CD4-positive, alpha-beta T cell treated with Interleukin-15 for 1 hour (primary cell): ENCODE measurements around the gene JAGN1.
"Not testable (repeated sequence)": the region's sequence is repeated elsewhere in the genome, so short reads cannot be mapped to it uniquely, and the experiment has no call there.

Experiments
- DNase-seq: peaks from one replicate; pipeline ENCODE4 v3.0.0-alpha.2; 2020

The JAGN1 gene

DNA sequence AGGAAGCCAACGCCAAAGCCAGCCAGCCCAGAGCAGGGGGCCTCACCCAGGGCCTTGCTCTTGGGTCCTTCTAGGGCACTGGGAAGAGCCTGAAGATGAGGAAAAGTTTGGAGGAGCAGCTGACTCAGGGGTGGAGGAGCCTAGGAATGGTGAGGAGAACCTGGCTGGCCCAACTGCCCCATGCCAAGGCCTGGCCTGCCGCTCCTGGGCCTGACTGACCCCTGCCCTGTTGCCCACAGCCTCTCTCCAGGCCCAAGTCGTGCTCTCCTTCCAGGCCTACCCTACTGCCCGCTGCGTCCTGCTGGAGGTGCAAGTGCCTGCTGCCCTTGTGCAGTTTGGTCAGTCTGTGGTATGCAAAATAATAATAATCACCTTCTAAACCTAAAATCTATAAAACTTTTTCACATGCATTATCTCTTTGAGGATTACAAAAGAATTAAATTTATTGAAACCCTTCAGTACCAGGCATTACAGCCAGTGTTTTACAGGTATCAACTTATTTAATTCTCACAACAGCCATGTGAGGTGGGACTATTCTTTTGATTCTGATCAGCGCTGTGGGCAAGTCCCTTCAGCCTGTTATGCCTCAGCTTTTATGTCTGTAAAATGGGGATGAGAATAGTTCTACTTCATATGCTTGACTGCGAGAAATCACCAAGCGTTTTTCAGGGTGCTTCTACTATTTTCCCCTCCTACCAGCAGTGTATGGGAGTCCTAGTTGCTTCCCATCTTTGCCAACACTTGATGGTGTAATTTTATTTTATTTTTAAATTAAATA is 28.0 kb downstream of the JAGN1 start:
- DNase-seq = no peak

DNA sequence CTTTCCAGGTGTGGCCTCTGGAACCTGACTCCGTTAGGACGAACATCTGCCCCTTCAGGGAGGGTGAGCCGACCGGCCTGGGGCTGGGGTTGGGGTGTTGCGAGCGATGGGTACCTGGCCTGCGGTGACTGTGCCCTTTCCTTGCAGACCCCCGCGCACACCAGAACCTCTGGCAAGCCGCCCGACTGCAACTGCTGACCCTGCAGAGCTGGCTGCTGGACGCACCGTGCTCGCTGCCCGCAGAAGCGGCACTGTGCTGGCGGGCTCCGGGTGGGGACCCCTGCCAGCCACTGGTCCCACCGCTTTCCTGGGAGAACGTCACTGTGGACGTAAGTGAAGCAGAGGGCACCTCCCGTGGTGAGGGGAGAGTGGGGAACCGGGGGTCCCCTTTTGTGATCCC is 37.7 kb downstream of the JAGN1 start:
- DNase-seq = no peak

DNA sequence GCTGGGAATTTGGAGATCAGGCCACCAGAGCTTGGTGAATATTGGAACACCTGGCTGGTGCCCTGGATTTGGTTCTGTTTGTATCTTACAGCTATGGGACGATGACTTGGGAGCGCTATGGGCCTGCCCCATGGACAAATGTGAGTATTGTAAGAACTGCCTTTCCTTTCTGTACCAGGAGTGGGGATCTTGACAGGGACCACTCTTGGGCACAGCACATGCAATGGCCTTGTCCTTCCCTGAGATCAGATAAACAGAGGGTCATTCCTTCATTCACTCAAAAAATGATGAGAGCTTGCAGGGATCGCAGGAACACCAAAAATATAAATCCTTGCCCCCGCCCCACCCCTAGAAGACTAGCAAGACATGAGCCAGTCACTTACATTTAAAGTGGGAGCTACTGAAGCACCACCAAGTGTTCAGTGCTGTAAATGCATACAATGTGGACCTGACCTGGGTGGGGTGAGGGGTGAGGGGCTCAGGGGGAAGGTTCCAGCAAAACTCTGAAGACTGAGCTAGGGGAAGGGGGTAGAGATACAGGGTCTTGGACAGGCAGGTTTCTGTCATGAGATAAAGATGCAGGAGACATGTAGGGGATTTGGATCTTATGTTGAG is 40.5 kb downstream of the JAGN1 start:
- no peak for DNase-seq

DNA sequence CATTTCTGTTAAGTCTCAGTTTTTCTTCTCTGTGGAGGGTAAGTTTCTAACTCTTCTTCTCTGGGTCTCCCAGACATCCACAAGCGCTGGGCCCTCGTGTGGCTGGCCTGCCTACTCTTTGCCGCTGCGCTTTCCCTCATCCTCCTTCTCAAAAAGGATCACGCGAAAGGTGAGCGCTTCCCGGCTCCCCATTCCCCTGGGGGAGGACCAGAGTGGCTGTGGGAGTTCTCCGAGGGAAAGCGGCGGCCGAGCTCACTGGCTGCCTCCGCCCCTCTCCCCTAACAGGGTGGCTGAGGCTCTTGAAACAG is 42.1 kb downstream of the JAGN1 start:
- no peak for DNase-seq

DNA sequence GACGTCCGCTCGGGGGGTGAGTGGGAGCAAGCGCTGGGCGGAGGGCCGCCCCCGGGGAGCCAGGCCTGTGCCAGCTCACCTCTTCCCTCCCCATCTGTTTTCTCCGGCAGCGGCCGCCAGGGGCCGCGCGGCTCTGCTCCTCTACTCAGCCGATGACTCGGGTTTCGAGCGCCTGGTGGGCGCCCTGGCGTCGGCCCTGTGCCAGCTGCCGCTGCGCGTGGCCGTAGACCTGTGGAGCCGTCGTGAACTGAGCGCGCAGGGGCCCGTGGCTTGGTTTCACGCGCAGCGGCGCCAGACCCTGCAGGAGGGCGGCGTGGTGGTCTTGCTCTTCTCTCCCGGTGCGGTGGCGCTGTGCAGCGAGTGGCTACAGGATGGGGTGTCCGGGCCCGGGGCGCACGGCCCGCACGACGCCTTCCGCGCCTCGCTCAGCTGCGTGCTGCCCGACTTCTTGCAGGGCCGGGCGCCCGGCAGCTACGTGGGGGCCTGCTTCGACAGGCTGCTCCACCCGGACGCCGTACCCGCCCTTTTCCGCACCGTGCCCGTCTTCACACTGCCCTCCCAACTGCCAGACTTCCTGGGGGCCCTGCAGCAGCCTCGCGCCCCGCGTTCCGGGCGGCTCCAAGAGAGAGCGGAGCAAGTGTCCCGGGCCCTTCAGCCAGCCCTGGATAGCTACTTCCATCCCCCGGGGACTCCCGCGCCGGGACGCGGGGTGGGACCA is 42.6 kb downstream of the JAGN1 start:
- peak; percentile 90 for DNase-seq

DNA sequence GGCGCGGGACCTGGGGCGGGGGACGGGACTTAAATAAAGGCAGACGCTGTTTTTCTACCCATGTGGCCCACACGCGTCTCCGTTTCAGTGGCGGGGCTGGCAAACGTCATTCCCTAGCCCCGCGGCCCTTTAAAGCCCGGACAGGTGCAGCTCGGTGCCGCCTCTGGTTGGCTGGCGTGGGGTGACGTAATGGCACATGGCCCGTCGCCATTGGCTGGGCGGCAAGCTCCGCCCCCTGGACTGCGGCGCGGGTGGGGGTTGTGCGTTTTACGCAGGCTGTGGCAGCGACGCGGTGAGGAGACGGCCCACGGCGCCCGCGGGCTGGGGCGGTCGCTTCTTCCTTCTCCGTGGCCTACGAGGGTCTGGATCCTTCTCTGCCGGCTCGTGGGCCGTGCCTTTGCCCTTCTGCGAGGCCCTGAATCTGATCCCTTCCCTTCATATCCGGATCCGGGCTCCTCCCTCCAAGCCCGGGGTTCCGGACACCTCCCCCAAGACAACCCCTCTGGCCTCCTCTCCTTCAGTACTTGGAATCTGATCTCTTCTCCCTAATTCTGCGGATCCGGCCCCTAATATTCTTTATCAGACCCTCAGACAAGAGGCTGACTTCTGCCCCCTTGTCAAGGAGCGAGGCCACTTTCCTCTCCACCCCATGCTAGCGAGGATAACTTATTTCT is 43.3 kb downstream of the JAGN1 start, which contains the start of gene CRELD1:
CRELD1 (plus strand) TSS at position 274 of the 674 bp plus-strand sequence. CDS start 605 bp downstream, outside the sequence.
- DNase-seq = peak; percentile 97

DNA sequence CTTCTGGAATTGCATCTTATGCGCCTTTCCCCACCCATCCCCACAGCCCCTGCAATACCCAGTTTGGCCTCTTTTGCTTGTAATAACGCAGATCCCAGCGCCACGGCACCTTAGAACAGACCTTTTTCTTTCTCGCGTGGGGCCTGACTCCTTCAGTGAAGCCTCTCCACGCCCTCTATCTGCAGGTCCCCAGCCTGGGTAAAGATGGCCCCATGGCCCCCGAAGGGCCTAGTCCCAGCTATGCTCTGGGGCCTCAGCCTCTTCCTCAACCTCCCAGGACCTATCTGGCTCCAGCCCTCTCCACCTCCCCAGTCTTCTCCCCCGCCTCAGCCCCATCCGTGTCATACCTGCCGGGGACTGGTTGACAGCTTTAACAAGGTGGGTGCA is 43.8 kb downstream of the JAGN1 start:
- DNase-seq = peak; percentile 36

DNA sequence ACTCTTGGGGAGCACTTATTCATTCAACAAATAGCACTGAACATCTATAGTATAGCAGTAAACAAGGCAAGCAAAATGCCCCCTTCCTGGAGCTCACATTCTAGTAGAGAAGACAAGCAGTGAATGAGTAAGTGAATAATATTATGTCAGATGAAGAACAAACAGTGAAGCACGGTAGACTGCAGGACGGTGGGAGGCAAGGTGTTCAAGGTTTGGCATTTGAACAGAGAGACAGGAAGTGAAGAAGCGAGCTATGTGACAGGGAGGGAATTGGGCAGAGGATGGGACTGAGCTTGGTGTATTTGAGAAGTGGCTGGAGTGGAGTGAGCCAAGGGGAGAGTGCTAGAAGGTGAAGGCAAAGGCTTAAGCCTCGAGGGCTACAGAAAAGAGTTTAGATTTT is 44.6 kb downstream of the JAGN1 start:
- DNase-seq = no peak

DNA sequence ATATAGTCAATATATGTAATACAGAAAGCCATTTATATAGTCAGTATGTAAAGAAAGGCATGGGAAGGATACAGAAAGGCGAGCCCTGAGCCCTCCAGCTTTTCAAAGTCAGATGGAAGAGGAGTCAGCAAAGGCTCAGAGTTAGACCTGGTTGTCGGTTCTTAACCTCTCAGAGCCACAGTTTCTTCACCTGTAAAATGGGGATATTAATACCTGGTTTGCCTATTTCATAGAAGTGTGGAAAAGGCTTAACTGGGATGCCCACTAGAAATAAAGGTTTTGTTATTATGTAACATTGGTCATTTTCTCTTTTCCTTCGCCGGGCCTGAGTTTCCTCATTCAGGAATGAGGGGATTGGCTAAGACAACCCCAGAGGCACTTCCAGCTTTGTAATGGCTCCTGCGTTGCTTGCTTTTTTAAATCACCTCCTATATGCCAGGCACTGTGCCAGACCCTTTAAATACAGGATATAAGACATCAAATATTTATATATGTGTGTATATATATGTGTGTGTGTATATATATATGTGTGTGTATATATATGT is 45.6 kb downstream of the JAGN1 start:
- no peak for DNase-seq

DNA sequence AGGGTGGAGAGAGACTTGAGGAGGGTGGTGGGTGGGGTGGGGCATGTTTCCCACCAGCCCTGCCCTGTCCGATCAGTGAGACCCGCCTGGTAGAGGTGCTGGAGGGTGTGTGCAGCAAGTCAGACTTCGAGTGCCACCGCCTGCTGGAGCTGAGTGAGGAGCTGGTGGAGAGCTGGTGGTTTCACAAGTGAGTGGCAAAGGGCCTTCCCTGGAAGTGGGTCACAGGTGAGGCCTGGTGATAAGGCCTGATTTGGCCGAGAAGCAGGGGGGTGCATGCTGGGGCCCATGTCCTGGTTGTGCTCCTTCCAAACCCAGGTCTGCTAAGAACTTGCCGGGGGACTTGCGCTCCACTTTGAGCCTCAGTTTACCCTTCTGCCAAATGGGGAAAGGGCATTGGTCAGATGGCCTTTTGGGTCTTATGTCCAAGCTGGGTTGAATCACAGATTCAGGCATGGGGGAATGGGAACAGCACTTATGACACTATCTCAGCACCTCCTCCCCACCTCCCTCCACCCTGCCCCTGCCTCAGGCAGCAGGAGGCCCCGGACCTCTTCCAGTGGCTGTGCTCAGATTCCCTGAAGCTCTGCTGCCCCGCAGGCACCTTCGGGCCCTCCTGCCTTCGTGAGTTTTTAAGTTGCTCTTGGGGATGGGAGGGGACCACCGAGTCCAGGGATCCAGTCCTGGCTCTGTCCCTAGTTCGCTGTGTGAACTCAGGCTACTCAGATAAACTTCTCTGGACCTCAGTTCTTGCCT is 47.3 kb downstream of the JAGN1 start:
- no peak for DNase-seq

DNA sequence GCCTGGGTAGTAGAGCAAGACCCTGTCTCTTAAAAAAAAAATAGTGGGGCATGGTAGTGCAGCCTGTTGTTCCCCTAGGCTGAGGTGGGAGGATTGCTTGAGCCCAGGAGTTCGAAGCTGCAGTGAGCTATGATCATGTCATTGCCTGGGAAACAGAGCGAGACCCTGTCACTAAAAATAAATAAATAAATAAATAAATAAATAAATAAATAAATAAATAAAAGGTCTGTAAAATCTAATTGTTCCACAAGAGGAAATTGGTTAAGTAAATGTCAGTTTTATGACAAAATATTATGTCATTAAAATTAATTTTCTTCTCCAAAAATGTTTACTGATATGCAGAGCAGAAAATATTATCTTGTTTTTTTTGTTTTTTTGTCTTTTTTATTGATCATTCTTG is 48.6 kb downstream of the JAGN1 start:
- DNase-seq = no peak

DNA sequence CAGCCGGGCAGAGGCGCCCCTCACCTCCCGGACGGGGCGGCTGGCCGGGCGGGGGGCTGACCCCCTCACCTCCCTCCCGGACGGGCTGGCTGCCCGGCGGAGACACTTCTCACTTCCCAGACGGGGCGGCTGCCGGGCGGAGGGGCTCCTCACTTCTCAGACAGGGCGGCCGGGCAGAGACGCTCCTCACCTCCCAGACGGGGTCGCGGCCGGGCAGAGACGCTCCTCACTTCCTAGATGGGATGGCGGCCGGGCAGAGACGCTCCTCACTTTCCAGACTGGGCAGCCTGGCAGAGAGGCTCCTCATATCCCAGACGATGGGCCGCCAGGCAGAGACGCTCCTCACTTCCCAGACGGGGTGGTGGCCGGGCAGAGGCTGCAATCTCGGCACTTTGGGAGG is 49.5 kb downstream of the JAGN1 start:
- not testable (repeated sequence) for DNase-seq

DNA sequence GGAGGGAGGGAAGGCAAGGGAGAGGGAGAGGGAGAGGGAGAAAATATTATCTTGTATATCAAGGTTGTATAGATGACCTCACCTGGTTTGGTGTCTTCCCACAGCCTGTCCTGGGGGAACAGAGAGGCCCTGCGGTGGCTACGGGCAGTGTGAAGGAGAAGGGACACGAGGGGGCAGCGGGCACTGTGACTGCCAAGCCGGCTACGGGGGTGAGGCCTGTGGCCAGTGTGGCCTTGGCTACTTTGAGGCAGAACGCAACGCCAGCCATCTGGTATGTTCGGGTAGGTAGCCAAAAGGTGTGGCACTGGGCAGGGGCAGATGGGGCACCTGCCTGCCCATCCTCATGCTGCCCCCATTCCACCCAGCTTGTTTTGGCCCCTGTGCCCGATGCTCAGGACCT is 50.3 kb downstream of the JAGN1 start:
- no peak for DNase-seq

DNA sequence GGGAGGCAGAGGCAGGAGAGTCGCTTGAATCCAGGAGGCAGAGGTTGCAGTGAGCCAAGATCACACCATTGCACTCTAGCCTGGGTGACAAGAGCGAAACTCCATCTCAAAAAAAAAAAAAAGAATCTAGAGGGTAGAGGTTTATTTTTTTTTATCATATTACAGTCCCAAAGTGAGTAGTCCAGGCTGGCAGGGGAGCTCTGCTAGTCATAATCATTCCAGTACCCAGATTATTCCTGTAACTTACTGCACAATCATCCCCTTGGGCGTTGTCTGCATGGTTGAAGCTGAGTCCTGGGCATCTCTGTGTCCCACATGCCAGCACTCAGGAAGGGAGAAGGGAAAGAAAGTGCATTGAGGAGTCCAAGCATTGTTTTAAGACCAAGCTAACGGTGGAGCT is 51.8 kb downstream of the JAGN1 start:
- no peak for DNase-seq

DNA sequence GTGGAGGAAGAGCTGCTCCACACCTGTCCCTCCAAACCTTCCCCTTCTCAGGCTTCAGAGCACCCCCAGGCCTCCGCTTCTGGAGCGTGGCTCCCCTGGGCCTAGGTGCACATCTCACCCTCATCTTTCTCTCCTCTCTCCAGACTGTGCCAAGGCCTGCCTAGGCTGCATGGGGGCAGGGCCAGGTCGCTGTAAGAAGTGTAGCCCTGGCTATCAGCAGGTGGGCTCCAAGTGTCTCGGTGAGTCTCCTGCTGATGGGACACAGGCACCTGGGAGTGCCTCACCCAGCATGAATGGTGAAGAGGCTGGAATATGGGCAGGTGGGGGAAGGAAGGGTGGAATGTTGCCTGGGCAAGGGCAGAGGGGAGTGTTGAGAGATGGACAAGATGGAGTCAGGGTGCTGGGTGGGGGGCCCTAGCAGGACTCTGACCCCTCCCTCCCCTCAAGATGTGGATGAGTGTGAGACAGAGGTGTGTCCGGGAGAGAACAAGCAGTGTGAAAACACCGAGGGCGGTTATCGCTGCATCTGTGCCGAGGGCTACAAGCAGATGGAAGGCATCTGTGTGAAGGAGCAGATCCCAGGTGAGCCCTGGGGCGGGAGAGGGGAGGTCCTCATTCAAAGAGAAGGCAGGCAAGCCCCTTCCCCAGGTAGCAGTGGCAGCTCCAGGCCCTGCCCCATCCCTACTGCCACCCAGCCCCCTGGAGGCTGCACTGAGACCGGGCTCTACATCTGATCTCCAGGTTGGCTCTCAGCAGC is 52.7 kb downstream of the JAGN1 start:
- no peak for DNase-seq
